NCI-H2171 treated with DMSO at 0.1 percent for 48 hours (cell line): ENCODE measurements around the gene TGIF2.

ENCODE experiments used
- DNase-seq: peaks from one replicate; lab custom pipeline; 2025; lab: John Stamatoyannopoulos, UW

TGIF2 gene

DNA sequence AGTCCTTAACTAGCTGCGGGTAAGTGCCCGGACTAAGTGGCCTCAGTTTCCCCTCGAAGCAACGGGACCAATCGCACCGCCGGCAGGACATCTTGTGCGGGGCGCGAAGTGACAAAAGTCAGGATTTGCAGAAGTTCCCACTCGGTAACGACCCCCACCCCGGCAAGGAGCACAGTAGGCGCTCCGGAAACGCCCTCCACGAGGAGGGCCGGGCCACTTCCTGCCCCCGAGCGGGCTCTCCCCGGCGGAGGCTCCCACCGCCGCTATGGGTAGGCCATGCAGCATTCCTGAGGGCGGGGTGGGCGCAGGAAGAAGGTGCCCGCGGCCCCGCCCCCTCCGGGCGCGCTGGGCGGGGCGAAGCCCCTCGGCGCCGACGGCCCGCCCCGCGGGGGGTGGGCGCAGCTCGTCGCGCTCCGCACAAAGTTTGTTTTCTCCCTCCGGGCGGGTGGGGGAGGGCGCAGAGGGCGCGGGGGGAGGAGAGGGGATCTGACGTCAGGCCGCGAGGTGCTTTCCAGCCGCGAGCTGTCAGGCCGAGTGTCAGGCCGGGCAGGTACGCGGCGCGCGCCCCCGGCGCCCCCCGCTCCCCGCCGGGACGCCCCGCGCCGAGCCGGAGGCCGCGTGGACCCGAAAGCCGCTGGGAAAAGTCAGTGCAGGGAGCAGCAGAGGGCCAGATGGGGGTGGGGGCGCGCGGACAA, at the start of gene TGIF2:
TSS of gene TGIF2 (plus strand) at position 495 of the 695 bp plus-strand sequence. CDS start 5,178 bp downstream, outside the sequence.
- peak; percentile 73 for DNase-seq

- no peak for DNase-seq
These were observed 47.6 kb upstream of the TGIF2 start for GRCh38 chr20:36525620-36526365.

DNA sequence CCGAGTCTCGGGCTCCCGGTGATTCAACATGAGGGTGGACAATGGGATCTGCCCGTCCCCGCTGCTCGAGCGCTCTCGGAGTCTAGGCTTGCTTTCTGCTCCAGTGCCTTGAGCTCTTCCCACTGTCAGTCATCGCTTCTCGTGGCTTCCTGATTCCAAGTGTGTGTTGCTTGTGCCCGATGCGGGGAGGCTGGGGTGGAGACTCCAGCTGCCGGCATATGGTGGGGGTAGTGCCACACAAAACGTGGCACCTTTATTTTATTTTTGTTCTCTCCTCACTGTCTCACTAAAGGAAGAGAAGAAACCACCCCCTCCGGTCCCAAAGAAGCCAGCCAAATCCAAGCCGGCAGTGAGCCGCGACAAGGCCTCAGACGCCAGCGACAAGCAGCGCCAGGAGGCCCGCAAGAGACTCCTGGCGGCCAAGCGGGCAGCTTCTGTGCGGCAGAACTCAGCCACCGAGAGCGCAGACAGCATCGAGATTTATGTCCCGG, 46.8 kb upstream of the TGIF2 start:
- no peak for DNase-seq

- peak; percentile 62 for DNase-seq
These were observed 45.9 kb upstream of the TGIF2 start for GRCh38 chr20:36527331-36528125.

- DNase-seq = peak; percentile 83
These were observed 45.1 kb upstream of the TGIF2 start for GRCh38 chr20:36528176-36528874.

DNA sequence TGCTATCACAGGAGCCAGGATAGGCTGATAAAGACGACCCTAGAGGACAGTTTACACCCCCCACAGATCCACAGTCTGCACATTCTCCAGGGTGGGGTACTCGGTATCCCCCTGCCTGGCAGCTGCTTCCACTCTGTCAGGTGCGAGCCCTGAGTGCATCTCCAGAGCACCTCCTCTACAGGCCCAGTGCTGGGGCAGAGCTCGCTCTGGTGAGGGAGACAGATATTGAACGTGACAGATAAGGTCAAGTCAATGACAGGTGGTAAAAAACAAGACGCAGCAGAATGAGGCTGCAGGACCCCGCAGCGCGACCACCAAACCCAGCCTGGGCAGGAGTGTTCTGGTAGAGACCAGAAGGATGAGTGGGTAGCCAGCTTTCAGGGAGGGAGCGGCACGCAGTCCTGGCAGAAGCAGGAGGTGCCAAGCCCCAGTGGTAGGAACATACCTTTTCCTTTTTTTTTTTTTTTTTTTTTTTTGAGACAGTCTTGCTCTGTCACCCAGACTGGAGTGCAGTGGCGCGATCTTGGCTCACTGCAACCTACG, 44.5 kb upstream of the TGIF2 start:
- peak; percentile 83 for DNase-seq

- peak; percentile 69 for DNase-seq
These were observed 41.0 kb upstream of the TGIF2 start for GRCh38 chr20:36532388-36532787.

GRCh38 chr20:36532822-36533221, 40.6 kb upstream of the TGIF2 start:
- no peak for DNase-seq

GRCh38 chr20:36538026-36538722, 35.2 kb upstream of the TGIF2 start:
- DNase-seq = peak; percentile 18

- no peak for DNase-seq
These were observed 32.7 kb upstream of the TGIF2 start for GRCh38 chr20:36540551-36541211.

DNA sequence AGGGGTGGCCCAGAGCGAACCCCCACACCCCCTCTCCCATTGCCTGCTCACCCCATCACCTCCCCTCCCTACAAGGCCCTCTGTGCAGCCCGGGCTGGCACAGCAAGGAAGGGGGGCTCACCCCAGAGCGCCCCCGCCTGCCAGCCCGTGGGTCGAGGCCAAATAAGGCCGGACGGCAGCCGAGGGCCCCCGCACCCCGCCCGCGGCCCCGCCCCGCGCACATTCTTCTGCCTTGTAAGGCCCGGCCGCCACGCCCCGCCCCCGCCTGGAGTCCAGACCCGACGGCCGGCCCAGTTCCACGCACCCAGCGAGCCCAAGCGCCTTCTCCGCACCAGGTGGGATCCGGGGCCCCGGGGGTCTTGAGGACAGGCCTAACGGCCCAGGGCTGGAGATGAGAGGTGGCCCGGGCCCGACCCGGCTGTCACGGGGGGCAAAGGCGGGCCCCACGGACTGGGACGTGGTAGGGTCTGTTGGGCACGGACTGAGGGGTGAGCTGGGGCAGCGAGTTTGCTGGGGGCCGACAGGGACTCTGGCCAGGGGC, 32.1 kb upstream of the TGIF2 start, which contains the start of gene MYL9:
TSS of gene MYL9 (plus strand) at position 293 of the 541 bp plus-strand sequence. CDS start 3,366 bp downstream, outside the sequence.
- DNase-seq = no peak

DNA sequence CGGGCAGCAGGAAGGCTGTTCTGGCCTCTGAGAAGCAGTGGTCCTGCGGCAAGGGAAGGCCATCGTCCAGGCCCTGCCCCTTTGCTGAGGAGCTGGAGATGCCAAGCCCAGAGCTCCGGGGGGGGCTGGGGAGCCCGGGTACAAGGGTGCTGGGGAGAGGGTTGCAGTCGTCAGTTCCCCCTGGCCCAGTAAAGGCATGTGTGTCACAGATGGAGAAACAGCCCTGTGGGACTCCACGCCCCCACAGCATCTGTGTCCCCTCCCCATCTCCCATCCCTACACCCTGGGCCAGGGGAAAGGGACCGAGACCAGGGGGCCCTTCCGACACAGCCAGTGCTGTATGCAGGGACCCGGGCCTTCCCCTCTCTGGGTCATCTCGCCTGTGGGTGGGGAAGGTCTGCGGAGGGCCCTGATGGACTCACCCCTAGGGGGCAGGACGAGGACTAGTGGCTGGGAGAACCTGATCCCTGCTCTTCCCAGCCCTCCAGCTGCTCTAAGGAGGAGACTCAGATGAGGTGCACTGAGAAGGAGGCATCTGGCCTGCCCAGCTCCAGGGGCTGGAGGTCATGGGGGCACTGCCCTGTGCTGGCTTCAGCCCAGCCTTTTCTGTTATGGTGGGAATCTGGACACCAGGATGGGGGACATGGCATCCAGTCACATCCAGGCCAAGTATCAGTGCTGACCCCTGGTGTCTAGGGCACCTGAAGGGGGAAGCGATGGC, 31.5 kb upstream of the TGIF2 start:
- no peak for DNase-seq

DNA sequence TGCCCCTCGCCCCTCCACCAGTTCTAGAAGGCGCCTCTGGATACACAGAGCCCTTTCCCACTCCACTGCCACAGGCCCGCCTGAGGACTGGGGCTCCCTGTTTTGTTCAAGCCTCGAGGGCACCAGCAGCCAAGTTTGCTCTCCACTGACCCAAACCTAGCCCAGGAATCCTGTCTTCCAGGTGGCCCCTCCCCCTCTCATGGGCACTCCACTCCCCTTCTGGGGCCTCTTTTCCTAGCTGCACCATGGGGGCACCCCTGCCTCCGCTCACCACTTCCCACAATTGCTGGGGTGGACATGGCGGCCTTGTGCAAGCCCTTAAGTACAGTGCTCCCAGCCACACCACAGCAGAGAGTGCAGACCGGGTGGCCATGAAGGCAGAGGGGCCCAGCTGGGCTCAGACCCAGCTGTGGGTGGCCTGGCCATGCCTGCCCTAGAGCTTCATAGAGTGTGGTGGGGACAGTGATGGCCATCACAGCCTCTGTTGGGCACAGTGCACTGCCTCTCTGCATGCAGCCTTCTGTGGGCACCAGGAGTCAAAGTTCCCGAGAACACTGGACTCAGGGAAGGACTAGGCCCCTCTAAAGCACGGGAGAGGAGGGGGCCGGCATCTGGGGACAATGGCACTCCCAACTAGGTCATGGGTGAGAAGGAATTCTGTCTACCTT, 30.7 kb upstream of the TGIF2 start:
- DNase-seq = no peak

DNA sequence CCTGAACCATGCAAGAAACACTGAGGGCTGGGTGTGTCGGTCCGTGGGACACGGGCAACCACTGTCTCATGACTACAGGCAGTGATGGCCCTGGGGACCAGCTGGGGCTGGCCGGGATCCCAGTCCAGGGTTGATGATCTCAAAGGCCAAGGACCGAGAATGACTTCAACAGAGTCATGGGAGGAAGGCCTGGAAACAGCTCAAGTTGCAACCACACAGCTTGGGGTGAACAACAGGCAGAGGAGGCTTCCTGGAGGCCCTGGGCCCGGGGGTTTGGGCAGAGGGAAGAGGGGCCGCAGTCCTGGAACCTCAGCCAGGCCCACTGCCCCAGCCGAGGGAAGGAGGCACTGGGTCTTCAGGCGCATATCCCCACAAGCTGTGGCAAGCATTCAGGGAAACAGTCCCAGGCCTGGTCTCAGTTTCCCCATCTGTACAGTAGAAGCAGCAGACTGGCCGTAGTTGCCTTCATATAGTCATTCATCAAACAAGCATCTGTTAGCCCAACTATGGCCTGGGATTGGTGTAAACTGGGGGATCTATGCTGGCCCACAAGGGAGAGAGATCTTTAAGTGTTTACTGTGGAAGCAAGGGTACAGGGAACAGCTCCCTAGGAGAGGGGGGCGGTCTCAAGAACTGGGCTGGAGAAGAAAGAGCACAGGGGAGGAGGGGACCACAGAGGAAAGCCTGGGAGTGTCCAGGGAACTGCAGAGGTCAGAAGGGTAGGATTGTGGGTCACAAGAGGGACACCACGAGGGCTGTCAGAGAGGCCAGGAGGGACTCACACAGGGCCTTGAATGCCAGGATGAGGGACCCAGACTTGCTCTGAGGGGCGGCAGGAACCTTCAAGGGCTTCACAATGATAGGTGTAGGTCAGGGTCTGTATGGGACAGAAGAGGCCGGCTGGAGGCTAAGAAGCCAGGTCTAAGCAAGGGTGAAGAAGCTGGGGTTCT, 29.9 kb upstream of the TGIF2 start:
- no peak for DNase-seq

DNA sequence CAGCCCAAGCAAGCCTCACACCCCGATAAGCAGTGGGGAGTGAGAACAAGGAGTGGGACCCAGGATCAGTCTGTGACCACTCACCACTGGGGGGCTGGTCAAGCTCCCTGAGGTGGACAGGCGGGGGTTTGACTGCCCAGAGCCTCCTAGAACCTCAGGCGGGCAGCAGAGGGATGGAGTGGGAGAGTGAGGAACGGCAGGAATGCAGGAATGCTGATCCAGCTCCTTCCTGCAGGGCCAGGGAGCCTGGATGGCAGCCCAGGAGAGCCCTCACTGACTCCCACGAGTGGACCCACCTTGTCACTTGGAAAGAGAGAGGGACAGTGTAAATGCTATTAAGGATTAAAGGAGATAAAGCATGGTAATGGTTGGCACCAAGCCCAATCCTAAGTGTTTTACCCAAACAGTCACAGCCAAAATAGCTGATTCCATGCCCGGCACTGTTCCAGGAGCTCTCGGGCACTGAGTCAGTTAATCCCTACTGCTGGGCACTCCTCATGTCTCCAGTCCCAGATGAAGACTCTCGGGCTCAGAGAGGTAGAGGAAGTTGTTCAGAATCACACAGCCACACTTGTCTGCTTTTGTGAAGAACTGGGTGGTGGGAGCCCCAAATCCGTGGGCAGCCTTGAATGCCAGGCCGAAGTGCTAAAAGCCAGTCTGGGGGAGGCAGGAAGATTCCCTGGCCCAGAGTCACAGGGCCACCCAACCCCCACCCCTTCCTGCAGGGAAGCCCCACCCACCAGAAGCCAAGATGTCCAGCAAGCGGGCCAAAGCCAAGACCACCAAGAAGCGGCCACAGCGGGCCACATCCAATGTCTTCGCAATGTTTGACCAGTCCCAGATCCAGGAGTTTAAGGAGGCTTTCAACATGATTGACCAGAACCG, 29.0 kb upstream of the TGIF2 start:
- DNase-seq = no peak

GRCh38 chr20:36546111-36546736, 27.2 kb upstream of the TGIF2 start:
- no peak for DNase-seq
